Lower leg skin (tissue), 3 donors: ENCODE data around the gene PPP4C.

ENCODE experiments used
- POLR2A ChIP-seq, 2 donors: fragments of 450-650 bp; IDR thresholded peaks; one replicate each; pipeline ENCODE4 v1.6.1; 2016 to 2017; ENCODE audit warnings: antibody characterized with exemption in 2 of 2, mild to moderate bottlenecking in 1 of 2, moderate library complexity in 1 of 2
- TF ChIP-seq, protein P1 (sequence below), 3 donors: fragments of 450-650 bp; IDR thresholded peaks; one replicate each; pipeline ENCODE4 v1.5.1; 2016; ENCODE audit warnings: antibody characterized with exemption in 3 of 3, mild to moderate bottlenecking in 3 of 3, moderate library complexity in 2 of 3

GRCh38 chr16:30063893-30064728 lies 11.7 kb upstream of the PPP4C start:
- TF ChIP-seq, protein P1, sequence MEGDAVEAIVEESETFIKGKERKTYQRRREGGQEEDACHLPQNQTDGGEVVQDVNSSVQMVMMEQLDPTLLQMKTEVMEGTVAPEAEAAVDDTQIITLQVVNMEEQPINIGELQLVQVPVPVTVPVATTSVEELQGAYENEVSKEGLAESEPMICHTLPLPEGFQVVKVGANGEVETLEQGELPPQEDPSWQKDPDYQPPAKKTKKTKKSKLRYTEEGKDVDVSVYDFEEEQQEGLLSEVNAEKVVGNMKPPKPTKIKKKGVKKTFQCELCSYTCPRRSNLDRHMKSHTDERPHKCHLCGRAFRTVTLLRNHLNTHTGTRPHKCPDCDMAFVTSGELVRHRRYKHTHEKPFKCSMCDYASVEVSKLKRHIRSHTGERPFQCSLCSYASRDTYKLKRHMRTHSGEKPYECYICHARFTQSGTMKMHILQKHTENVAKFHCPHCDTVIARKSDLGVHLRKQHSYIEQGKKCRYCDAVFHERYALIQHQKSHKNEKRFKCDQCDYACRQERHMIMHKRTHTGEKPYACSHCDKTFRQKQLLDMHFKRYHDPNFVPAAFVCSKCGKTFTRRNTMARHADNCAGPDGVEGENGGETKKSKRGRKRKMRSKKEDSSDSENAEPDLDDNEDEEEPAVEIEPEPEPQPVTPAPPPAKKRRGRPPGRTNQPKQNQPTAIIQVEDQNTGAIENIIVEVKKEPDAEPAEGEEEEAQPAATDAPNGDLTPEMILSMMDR (IDR thresholded peaks at IDR 0.05): no peak
- no peak for TF ChIP-seq POLR2A (IDR thresholded peaks at IDR 0.05)
